Measurements from ENCODE around the gene ADAM22.

DNA sequence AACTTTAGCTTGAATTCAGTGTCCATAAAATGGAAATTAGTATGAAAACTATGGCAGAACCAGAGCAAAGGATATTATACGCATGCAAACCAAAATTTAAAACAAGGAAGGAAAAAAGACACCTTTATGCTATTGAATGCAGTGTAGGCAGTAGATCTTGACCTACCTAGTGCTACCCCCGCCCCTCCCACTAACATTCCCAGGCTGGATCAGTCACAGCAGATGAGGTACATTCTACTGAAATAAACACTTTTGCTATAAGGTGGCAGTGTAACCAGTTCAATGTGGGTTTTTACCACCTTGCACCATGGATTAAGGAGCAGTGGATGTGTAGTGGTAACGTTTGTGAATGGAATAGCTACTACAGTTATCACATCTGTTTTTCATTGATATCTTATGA, 257.9 kb downstream of the ADAM22 start:
- TF ChIP-seq, protein P1, sequence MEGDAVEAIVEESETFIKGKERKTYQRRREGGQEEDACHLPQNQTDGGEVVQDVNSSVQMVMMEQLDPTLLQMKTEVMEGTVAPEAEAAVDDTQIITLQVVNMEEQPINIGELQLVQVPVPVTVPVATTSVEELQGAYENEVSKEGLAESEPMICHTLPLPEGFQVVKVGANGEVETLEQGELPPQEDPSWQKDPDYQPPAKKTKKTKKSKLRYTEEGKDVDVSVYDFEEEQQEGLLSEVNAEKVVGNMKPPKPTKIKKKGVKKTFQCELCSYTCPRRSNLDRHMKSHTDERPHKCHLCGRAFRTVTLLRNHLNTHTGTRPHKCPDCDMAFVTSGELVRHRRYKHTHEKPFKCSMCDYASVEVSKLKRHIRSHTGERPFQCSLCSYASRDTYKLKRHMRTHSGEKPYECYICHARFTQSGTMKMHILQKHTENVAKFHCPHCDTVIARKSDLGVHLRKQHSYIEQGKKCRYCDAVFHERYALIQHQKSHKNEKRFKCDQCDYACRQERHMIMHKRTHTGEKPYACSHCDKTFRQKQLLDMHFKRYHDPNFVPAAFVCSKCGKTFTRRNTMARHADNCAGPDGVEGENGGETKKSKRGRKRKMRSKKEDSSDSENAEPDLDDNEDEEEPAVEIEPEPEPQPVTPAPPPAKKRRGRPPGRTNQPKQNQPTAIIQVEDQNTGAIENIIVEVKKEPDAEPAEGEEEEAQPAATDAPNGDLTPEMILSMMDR (IDR thresholded peaks at IDR 0.05 in 2 of 3, conservative IDR thresholded peaks at IDR 0.05 in 1 of 3; ENCODE audit: control insufficient read depth in 2 of 3, extremely low read depth in 1 of 3, insufficient read depth in 1 of 3, low read depth in 3 of 3, low read length in 3 of 3), result no peak
- TF ChIP-seq ASH2L (IDR thresholded peaks at IDR 0.05; ENCODE audit: borderline replicate concordance, low read depth) (no peak), DPF2 (IDR thresholded peaks at IDR 0.05) (no peak), EP300 (IDR thresholded peaks at IDR 0.05; ENCODE audit: borderline replicate concordance in 1 of 2, control insufficient read depth in 1 of 2, low read depth in 2 of 2, low read length in 2 of 2) (no peak), POLR2A (IDR thresholded peaks at IDR 0.05; ENCODE audit: low read depth, low read length) (no peak), CBFB (IDR thresholded peaks at IDR 0.05; ENCODE audit: low read depth) (no peak), POLR2AphosphoS5 (IDR thresholded peaks at IDR 0.05; ENCODE audit: low read length) (no peak)
- TF ChIP-seq, protein P2, sequence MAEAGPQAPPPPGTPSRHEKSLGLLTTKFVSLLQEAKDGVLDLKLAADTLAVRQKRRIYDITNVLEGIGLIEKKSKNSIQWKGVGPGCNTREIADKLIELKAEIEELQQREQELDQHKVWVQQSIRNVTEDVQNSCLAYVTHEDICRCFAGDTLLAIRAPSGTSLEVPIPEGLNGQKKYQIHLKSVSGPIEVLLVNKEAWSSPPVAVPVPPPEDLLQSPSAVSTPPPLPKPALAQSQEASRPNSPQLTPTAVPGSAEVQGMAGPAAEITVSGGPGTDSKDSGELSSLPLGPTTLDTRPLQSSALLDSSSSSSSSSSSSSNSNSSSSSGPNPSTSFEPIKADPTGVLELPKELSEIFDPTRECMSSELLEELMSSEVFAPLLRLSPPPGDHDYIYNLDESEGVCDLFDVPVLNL (IDR thresholded peaks at IDR 0.05; ENCODE audit: low read depth, low read length), result no peak

All from GM12878 (cell line).